Panc1 (cell line): ENCODE data around the gene COMMD1. TPM values are rescaled to one million over a fixed set of nuclear protein-coding genes. Genes with fewer than 3 reads are reported as not detected.

Experiments used
- ATAC-seq: fragments of 200-7000 bp; cut with Tn5 transposase; 2 replicates; pipeline ENCODE4 v1.9.1; 2020; ENCODE audit warnings: mild to moderate bottlenecking, moderate library complexity
- BruUV-seq: library from RNA; stranded (reverse); fragments of 400-500 nt; replicated peaks from 2 replicates; lab custom pipeline; 2021; lab: Mats Ljungman, UMichigan
- CTCF ChIA-PET: fragments of 300-600 bp; sonication (Branson Sonifier 250); formaldehyde crosslinking; loops from one replicate; lab custom pipeline; 2022; ENCODE audit warnings: antibody characterized with exemption; lab: Charles Lee
- POLR2A ChIA-PET: fragments of 300-600 bp; sonication (Branson Sonifier 250); formaldehyde crosslinking; loops from one replicate; lab custom pipeline; 2022; ENCODE audit warnings: antibody characterized with exemption; lab: Charles Lee
- DNase-seq: peaks from one replicate; pipeline ENCODE4 v3.0.0-alpha.2; 2010; ENCODE audit warnings: low read depth, low spot score
- H3K27ac ChIP-seq: 2 replicates; pipeline ENCODE4 v1.5.1; 2011; ENCODE audit warnings: mild to moderate bottlenecking, low read length, inconsistent platforms
- H3K27me3 ChIP-seq: fragments of 200-500 bp; sonication (Bioruptor generic); 2 replicates; pipeline ENCODE4 v1.6.0; 2014; ENCODE audit warnings: low read length, inconsistent platforms; ENCODE audit not compliant: control insufficient read depth, insufficient read depth
- H3K36me3 ChIP-seq: fragments of 200-500 bp; sonication (Bioruptor generic); 2 replicates; pipeline ENCODE4 v1.5.1; 2014; ENCODE audit warnings: inconsistent platforms, mild to moderate bottlenecking, low read length, moderate library complexity; ENCODE audit not compliant: control insufficient read depth, insufficient read depth
- H3K4me1 ChIP-seq: 2 replicates; pipeline ENCODE4 v1.5.1; 2011; ENCODE audit warnings: inconsistent platforms, mild to moderate bottlenecking, low read length, moderate library complexity; ENCODE audit not compliant: control insufficient read depth, insufficient read depth
- H3K4me3 ChIP-seq, 2 experiments: 2 replicates each; pipeline ENCODE4 v1.5.1; 2011 to 2012; ENCODE audit warnings: low read depth in 2 of 2, low read length in 2 of 2, mild to moderate bottlenecking in 2 of 2, inconsistent platforms in 1 of 2, moderate library complexity in 1 of 2
- H3K9me3 ChIP-seq: fragments of 200-500 bp; sonication (Bioruptor generic); 2 replicates; pipeline ENCODE4 v1.5.1; 2014; ENCODE audit warnings: low read depth, mild to moderate bottlenecking, inconsistent platforms, low read length, moderate library complexity; ENCODE audit not compliant: control insufficient read depth, insufficient read depth
- POLR2AphosphoS5 ChIP-seq: IDR thresholded peaks from 2 replicates; pipeline ENCODE4 v1.6.1; 2012; ENCODE audit warnings: mild to moderate bottlenecking, low read depth, low read length, moderate library complexity
- SIN3A ChIP-seq: IDR thresholded peaks from 2 replicates; pipeline ENCODE4 v1.6.1; 2012; ENCODE audit warnings: low read depth, mild to moderate bottlenecking, low read length, moderate library complexity, borderline replicate concordance; ENCODE audit not compliant: insufficient read depth
- TCF7L2 ChIP-seq: IDR thresholded peaks from 2 replicates; pipeline ENCODE4 v1.6.1; 2011; ENCODE audit warnings: mild to moderate bottlenecking, low read depth, low read length, inconsistent platforms
- in situ Hi-C: cut with HindIII; loops from 2 replicates; pipeline ENCODE4 v1.10.0; 2016; ENCODE audit warnings: low sequenced_read_pairs, low pct_unique_long_range_greater_than_20kb
- intact Hi-C: fragments of 100-400 bp; cut with micrococcal nuclease; formaldehyde crosslinking; loops from one replicate; pipeline ENCODE4 v1.10.0; 2022; ENCODE audit not compliant: unreplicated experiment
- total RNA-seq: library from RNA; stranded (reverse); gene quantifications from one replicate; pipeline ENCODE4 v1.2.1, GENCODE V29; 2021; ENCODE audit not compliant: unreplicated experiment
- TF ChIP-seq, protein P1 (sequence below), 2 experiments: IDR thresholded peaks; 2 replicates each; pipeline ENCODE4 v1.6.1; 2011 to 2012; ENCODE audit warnings: low read depth in 2 of 2, control low read depth in 1 of 2, low read length in 1 of 2, mild to moderate bottlenecking in 1 of 2, moderate library complexity in 1 of 2; ENCODE audit not compliant: insufficient read depth in 1 of 2
- TF ChIP-seq, protein P2 (sequence below): fragments of 450-650 bp; IDR thresholded peaks from 2 replicates; pipeline ENCODE4 v1.5.1; 2017; ENCODE audit warnings: mild to moderate bottlenecking

The COMMD1 gene
- total RNA-seq, 1 experiment from 2014 or later = 40.3 TPM

DNA sequence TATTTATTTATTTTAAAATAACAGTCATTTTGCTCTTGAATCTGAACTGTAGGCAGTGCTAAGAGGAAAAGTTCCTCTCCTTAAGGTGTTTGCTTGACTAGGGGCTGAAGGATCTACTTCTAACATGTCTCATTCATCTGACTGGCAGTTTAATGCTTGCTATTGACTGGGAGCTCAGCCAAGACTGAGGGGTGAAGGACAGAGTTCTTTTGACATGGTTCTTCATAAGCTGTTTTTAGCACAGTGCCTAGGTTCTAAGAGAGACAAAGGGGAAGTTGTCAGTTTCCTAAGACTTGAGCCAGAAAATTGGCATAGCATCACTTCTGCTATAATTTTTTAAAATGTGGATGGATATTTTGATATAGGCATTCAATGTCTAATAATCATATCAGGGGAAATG, 73.0 kb downstream of the COMMD1 start:
- TF ChIP-seq, protein P1, sequence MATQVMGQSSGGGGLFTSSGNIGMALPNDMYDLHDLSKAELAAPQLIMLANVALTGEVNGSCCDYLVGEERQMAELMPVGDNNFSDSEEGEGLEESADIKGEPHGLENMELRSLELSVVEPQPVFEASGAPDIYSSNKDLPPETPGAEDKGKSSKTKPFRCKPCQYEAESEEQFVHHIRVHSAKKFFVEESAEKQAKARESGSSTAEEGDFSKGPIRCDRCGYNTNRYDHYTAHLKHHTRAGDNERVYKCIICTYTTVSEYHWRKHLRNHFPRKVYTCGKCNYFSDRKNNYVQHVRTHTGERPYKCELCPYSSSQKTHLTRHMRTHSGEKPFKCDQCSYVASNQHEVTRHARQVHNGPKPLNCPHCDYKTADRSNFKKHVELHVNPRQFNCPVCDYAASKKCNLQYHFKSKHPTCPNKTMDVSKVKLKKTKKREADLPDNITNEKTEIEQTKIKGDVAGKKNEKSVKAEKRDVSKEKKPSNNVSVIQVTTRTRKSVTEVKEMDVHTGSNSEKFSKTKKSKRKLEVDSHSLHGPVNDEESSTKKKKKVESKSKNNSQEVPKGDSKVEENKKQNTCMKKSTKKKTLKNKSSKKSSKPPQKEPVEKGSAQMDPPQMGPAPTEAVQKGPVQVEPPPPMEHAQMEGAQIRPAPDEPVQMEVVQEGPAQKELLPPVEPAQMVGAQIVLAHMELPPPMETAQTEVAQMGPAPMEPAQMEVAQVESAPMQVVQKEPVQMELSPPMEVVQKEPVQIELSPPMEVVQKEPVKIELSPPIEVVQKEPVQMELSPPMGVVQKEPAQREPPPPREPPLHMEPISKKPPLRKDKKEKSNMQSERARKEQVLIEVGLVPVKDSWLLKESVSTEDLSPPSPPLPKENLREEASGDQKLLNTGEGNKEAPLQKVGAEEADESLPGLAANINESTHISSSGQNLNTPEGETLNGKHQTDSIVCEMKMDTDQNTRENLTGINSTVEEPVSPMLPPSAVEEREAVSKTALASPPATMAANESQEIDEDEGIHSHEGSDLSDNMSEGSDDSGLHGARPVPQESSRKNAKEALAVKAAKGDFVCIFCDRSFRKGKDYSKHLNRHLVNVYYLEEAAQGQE (IDR thresholded peaks at IDR 0.05; ENCODE audit: insufficient read depth in 1 of 2, low read depth in 2 of 2, low read length in 1 of 2) = no peak
- TF ChIP-seq POLR2AphosphoS5 (no peak), TCF7L2 (no peak), SIN3A (no peak)
- TF ChIP-seq, protein P2, sequence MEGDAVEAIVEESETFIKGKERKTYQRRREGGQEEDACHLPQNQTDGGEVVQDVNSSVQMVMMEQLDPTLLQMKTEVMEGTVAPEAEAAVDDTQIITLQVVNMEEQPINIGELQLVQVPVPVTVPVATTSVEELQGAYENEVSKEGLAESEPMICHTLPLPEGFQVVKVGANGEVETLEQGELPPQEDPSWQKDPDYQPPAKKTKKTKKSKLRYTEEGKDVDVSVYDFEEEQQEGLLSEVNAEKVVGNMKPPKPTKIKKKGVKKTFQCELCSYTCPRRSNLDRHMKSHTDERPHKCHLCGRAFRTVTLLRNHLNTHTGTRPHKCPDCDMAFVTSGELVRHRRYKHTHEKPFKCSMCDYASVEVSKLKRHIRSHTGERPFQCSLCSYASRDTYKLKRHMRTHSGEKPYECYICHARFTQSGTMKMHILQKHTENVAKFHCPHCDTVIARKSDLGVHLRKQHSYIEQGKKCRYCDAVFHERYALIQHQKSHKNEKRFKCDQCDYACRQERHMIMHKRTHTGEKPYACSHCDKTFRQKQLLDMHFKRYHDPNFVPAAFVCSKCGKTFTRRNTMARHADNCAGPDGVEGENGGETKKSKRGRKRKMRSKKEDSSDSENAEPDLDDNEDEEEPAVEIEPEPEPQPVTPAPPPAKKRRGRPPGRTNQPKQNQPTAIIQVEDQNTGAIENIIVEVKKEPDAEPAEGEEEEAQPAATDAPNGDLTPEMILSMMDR = no peak
- BruUV-seq = no TSS peak
- H3K4me3 ChIP-seq = no peak overlapping the region
- POLR2A ChIA-PET = no interaction called here
- no peaks in the 10 kb centered on the region for H3K9me3 ChIP-seq
- no peaks in the 10 kb centered on the region for H3K4me1 ChIP-seq
- H3K27me3 ChIP-seq = no peaks in the 10 kb centered on the region
- intact Hi-C loops (no loop called here), in situ Hi-C loops (no loop called here)
- ATAC-seq (no peak), DNase-seq (no peak)
- H3K27ac ChIP-seq = no peak overlapping the region
- H3K36me3 ChIP-seq = no peaks in the 10 kb centered on the region
- CTCF ChIA-PET = no interaction called here

DNA sequence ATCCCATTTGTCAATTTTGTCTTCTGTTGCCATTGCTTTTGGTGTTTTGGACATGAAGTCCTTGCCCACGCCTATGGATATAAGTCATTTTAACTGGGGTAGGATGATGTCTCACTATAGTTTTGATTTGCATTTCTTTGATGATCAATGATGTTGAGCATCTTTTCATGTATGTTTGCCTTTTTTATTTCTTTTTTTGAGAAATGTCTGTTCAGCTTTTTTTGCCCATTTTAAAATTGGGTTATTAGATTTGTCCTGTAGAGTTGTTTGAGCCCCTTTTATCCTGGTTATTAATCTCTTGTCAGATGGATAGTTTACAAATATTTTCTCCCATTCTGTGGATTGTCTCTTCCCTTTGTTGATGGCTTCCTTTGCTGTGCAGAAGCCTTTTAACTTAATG, 75.3 kb downstream of the COMMD1 start:
- no peaks in the 10 kb centered on the region for H3K9me3 ChIP-seq
- CTCF ChIA-PET = no interaction called here
- H3K27ac ChIP-seq = no peak overlapping the region
- no peak overlapping the region for H3K4me3 ChIP-seq
- H3K27me3 ChIP-seq = no peaks in the 10 kb centered on the region
- TF ChIP-seq, protein P2 = no peak
- no peak for TF ChIP-seq TCF7L2
- no peak for TF ChIP-seq SIN3A
- TF ChIP-seq, protein P1 (IDR thresholded peaks at IDR 0.05; ENCODE audit: insufficient read depth in 1 of 2, low read depth in 2 of 2, low read length in 1 of 2) = no peak
- no peak for TF ChIP-seq POLR2AphosphoS5
- in situ Hi-C loops (no loop called here), intact Hi-C loops (no loop called here)
- POLR2A ChIA-PET = no interaction called here
- DNase-seq (no peak), ATAC-seq (no peak)
- no peaks in the 10 kb centered on the region for H3K4me1 ChIP-seq
- no peaks in the 10 kb centered on the region for H3K36me3 ChIP-seq
- BruUV-seq = no TSS peak
